SIG-M5 treated with dmso at 0.1 percent for 504 hours (cell line): ENCODE data around the gene CNFN.

Experiments used
- DNase-seq: peaks from one replicate; lab custom pipeline; 2025; ENCODE audit not compliant: unreplicated experiment; lab: John Stamatoyannopoulos, UW

The CNFN gene

DNA sequence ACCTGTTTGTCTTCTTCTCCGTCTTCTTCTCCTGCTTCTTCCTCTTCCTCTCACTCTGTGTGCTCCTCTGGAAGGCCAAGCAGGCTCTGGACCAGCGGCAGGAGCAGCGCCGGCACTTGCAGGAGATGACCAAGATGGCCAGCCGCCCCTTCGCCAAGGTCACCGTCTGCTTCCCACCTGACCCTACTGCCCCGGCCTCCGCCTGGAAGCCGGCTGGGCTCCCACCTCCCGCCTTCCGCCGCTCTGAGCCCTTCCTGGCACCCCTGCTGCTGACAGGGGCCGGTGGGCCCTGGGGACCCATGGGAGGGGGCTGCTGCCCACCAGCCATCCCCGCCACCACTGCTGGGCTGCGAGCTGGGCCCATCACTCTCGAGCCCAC, 13.9 kb downstream of the CNFN start:
- DNase-seq = no peak

DNA sequence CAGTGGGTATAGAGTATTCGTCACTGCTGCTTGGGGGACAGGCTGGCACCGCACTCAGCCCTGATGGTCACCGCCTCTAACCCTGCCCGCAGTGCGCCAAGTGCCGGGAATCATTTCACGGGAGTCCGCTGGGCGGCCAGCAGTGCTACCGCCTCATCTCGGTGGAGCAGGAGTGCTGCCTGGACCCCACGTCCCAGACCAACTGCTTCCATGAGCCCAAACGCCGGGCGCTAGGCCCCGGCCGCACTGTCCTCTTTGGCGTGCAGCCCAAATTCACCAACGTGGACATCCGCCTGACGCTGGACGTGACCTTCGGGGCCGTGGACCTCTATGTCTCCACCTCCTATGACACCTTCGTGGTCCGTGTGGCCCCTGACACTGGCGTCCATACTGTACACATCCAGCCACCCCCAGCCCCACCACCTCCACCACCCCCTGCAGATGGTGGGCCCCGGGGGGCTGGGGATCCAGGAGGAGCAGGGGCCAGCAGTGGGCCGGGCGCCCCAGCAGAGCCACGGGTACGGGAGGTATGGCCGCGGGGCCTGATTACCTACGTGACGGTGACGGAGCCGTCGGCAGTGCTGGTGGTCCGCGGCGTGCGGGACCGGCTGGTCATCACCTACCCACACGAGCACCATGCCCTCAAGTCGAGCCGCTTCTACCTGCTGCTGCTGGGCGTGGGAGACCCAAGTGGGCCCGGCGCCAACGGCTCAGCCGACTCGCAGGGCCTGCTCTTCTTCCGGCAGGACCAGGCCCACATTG, 14.5 kb downstream of the CNFN start:
- DNase-seq = no peak

DNA sequence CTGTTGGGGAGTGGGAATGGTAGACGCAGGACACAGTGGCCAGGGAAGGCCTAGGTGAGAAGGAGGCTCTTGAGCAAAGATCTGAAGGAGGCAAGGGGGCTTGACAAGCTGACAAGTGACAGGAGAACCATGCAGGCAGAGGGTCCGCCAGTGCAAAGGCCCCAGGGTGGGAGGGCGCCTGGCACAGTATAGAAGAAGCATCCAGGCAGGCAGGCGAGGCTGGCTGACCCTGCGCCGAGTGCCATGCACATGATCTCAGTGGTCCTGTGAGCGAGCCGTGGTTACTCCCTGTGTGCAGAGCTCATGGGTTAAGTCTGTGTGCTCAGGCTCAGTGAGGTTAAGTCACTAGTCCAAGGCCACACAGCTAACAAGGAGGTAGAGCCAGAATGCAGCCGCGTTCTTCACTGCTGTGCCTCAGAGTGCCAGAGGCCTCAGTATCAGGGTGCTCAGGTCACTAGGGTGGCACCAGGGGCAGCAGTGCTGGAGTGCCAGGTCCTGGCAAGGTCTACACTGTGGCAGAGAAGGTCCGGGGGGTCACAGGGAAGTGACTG, 15.2 kb downstream of the CNFN start:
- DNase-seq = no peak

DNA sequence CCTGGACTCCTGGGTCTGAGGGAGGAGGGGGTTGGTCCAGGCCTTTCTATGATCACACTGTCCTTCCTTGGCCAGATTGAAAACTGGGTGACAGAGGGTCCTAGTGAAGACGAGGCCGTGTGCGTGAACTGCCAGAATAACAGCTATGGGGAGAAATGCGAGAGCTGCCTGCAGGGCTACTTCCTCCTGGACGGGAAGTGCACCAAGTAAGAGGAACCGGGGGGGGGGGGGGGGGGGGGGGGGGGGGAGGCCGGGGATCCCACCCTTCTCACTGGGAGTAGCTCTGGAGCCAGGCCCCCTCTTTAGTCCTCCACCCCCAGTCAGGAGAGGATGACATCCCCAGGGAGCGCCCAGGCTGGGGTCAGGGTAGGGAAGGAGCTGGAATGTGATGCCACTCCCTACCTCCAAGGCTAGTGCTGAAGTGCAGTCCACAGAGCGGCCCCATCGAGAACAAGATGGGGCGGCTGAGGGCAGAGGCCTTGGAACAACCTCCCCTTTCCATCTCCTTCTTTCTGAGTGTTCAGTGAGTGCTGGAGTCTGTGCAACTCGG, 19.4 kb downstream of the CNFN start:
- no peak for DNase-seq

DNA sequence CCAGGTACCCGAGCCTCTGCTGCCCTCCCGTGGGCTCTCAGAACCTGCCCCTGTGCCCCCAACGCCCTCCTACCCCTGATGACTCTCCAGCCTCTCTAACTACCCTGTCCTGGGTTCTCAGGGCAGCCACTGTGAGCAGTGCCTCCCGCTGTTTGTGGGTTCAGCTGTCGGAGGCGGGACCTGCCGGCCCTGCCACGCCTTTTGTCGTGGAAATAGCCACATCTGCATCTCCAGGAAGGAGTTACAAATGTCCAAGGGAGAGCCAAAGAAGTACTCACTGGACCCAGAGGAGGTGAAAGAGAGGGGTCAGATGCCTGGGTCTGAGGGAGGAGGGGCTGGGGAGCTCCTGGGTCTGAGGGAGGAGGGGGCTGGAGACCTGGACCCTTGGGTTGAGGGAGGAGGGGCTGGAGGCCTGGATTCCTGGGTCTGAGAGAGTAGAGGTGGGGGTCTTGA, 20.0 kb downstream of the CNFN start:
- no peak for DNase-seq

DNA sequence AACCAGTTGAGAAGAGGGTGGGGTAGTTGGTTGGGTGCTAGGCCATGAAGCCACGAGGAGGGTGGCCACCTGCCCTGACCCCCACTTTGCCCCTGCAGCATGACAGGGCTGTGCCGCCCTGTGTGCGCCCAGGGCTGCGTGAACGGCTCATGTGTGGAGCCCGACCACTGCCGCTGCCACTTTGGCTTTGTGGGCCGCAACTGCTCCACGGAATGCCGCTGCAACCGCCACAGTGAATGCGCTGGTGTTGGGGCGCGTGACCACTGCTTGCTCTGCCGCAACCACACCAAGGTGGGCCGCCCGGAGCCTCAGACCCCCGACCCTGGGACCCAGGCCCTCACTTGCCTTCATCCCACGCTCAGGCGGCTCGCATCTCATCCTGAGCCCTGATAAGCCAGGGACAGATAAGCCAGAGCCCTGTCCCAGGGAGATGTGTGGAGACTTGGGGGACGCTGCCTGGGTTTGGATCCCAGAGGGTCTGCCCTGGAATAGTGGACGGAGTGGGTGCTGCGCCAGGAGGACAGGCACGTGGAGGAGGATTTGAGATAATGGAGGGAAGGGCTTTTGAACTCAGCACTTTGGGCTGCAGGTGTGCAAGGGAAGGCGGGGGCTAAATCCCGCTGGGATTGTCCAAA, 20.5 kb downstream of the CNFN start:
- DNase-seq = no peak

DNA sequence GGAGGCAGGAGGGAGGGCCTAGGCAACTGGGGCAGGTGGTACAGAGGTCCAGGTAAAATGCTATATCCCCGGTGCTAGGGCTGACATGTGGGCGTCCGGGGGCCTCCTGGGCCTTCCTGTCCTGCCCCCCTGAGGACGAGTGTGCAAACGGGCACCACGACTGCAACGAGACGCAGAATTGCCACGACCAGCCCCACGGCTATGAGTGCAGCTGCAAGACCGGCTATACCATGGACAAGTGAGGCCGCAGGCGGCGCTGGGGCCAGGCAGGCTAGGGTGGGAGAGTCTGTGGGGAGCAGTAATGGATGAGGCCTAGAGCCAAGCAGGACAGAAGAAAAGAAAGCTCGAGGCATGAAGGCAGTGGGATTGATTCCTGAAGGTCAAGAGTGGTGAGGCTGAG, 21.3 kb downstream of the CNFN start:
- no peak for DNase-seq

DNA sequence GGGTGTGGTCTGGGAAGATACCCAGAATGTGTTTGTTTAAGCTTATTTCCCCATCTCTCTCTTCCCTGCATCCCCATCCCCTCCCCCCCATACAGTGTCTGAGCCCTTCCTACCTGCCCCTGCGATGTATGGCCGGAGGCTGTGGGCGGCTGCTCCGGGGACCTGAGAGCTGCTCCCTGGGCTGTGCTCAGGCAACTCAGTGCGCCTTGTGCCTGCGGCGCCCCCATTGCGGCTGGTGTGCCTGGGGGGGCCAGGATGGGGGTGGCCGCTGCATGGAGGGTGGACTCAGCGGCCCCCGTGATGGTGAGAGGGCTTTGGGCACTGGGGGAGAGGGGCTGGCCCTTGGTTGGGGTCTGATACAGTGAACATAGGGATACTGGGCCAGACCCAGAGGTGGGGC, 21.7 kb downstream of the CNFN start:
- DNase-seq = no peak

DNA sequence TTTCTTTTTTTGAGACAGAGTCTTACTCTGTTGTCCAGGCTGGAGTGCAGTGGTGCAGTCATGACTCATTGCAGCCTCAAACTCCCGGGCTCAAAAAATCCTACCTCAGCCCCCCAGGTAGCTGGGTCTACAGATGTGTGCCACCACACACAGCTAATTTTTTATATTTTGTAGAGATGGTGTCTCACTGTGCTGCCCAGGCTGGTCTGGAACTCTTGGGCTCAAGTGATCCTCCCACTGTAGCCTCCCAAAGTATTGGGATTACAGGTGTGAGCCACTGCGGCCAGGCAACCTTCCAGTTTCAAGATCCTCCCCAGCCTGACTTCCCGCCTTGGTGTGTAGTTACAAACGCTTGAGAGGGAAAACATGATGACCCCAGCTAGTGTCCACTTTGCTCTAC, 22.2 kb downstream of the CNFN start:
- DNase-seq = no peak

DNA sequence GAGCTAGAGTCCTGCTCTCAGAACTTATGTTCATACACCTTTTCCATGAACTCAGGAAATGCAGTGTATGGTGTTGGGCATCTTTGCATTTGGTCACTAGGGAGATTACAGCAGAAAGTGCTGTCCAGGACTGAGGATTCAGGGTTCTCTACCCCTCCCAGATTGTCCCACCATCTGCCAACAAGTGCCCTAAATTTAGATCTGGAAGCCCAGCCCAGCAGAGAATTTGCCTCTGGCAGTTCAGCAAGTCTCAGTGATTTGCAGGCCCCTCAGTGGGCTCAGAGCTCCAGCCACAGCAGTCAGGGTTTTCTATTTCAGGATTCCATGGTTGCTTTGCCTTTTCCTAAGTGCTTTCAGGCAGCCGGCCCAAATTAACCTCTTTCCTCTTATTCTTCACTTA, 23.4 kb downstream of the CNFN start:
- DNase-seq = no peak

DNA sequence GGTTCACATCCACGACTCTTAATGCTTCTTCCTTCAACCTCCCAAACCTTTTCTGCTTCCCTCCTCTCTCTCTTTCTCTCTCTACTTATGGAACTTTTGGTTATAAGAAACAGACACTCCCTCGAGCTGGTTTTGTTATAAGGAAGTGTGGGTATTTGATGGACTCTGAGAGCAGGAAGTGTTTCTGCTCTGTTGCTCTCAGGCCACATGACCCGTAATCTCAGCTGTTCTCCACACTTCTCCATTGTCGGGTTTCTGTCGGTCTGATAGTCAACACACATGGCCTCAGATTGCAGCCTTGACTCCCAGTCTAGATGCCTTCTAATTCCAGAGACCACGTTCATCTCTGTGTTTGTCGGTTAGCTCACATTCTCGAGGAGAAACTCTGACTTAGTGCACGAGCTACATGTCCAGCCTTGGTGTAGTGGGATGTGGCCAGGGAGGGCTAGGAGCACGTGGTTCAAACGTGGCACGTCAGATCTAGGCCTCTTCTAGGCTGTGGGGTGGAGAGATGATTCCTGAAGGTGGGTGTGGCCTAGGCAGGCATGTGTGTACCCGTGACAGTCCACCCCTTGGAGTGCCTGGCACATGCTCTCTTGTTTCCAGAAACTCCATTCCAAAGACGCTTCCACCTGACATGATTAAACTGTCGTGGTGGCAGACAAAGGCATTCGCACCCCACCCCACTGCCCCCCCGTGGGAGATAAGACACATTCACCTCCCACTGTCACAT, 26.3 kb downstream of the CNFN start:
- peak; percentile 13 for DNase-seq

DNA sequence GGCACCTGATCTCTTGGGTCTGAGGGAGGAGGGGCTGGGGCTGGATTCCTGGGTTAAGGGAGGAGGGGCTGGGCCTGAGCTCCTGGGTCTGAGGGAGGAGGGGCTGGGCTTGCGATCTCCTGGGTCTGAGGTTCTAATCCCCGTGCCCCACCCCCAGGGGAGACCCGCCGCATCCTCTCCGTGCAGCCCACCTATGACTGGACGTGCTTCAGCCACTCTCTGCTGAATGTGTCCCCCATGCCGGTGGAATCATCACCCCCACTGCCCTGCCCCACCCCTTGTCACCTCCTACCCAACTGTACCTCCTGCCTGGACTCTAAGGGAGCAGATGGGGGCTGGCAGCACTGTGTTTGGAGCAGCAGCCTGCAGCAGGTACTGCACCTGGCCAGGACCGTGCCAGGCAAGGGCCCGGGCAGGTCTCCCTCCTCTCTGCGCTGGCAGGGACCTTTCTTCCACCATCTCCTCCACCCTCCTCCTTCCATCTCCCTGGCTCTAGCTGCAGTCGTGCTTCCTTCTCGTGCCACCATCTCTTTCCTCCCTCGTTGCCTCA, 27.1 kb downstream of the CNFN start:
- DNase-seq = no peak

DNA sequence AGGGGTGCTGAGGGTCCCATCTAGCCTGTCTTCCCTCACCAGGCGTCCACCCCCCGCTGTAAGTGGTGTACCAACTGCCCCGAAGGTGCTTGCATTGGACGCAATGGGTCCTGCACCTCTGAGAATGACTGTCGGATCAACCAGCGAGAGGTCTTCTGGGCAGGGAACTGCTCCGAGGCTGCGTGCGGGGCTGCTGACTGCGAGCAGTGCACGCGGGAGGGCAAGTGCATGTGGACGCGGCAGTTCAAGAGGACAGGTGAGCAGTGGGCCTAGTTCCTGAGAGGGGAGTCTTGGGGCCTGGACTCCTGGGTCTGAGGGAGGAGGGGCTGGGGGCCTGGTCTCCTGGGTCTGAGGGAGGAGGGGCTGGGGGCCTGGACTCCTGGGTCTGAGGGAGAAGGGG, 27.8 kb downstream of the CNFN start:
- DNase-seq = no peak

DNA sequence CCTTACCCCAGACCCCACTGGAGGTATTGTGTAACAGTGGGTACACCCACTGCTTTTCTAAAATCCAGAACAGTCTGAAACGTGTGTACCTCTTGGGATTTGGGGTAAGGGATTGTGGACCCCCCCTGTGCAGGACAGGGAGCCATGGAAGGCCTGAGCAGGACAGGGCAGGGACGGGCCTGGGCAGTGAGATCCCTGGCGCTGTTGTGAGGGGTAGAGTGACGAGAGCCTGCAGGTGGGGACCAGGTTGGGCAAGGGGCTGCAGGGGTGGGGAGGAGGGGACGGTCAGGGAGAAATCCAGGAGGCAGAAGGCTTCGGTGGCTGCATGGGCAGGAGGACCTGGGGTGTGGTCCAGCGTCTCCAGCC, 28.6 kb downstream of the CNFN start:
- DNase-seq = no peak

DNA sequence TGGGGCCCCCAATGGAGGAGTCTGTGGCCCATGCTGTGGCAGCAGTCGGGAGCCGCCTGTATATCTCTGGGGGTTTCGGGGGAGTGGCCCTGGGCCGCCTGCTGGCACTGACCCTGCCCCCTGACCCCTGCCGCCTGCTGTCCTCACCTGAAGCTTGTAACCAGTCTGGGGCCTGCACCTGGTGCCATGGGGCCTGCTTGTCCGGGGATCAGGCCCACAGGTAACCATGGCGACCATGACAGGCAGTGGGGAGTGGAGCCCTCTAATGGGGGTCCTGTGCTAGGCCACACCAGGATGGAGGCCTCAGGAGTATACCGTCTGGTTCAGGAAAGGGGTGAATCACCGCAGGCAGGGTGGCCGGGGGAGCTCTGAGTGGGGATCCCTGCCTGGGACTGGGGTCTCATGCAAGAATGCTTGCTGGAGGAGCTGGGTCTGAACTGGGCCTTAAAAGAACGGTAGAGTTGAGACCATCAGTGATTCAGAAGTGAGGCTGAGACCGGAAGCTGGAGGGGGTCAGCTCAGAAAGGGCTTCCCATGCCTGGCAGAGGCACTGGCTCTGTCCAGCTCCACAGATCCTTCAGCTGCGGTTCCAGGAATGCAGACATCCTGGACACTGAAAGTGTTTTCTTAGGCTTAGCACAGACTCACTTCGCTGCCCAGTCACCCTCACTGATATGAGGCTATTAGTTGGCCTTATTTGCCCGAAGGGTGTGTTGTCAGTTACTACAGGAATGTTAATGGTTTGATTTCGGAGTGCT, 29.1 kb downstream of the CNFN start:
- no peak for DNase-seq

DNA sequence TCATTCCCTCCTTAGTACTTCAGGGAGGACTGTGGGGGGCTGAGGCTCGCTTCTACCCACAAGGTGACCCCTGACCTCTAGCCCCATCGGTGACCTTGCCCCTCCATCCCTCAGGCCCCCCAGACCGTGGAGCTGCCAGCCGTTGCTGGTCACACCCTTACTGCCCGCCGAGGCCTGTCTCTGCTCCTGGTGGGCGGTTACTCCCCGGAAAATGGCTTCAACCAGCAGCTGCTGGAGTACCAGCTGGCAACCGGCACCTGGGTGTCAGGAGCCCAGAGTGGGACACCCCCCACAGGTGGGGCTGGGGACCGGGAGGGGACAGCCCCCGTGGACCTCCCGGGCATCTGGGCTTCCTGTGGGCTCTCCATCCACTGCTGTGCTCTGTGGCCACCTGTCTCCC, 32.8 kb downstream of the CNFN start:
- DNase-seq = no peak

DNA sequence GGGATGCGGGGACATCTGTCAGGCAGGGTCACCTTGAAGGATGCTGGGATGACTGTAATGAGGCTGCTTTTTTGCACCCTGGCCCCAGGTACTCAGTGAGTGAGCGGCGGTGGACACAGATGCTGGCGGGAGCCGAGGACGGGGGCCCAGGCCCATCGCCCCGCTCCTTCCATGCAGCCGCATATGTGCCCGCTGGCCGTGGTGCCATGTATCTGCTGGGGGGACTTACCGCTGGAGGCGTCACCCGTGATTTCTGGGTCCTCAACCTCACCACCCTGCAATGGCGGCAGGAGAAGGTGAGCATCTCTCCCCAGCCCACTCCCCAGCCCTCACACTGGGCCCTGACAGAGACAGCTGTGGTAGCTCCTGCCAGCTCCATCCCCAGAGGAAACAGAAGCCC, 33.4 kb downstream of the CNFN start:
- DNase-seq = no peak

DNA sequence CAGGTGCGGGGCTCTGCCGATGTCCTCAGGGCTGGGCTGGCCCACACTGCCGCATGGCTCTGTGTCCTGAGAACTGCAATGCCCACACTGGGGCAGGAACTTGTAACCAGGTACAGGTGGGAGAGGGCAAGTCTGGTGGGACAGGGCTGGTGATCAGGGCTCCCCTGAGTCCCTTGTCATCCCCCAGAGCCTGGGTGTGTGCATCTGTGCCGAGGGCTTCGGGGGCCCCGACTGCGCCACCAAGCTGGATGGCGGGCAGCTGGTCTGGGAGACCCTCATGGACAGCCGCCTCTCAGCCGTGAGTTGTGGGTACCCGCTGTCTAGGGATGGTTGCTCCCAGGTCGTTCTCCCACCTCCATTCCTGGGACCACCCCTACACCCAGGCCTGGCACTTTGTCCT, 34.2 kb downstream of the CNFN start:
- no peak for DNase-seq

DNA sequence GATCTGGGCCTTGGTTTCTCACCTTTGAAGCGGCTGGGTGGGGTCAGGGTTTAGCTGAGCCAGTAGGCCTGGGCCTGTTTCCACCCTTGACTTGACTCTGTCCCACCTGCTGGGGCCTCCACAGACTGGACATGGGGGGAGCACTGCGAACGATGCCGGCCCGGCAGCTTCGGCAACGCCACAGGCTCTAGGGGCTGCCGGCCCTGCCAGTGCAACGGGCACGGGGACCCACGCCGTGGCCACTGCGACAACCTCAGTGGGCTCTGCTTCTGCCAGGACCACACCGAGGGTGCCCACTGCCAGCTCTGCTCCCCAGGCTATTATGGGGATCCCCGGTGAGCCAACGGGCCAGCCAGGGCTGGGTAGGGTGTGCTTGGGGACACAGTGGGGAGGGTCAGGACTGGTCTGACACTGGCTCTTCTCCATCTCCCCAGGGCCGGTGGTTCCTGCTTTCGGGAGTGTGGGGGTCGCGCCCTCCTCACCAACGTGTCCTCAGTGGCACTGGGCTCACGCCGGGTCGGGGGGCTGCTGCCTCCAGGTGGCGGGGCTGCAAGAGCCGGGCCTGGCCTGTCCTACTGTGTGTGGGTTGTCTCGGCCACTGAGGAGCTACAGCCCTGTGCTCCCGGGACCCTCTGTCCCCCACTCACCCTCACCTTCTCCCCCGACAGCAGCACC, 36.6 kb downstream of the CNFN start:
- no peak for DNase-seq
